ENCODE data around the gene DDX24. TPM values are rescaled to one million over a fixed set of nuclear protein-coding genes. Genes with fewer than 3 reads are reported as not detected.

The DDX24 gene
- total and polyA plus RNA-seq, 5 donors from 2014 or later, result 221 to 518 (median 257) TPM

GRCh38 chr14:94093418-94093817, 12.4 kb upstream of the DDX24 start:
- Histone ChIP-seq H3K4me3 (ENCODE audit: low read depth, low read length) (no peak overlapping the region), H3K9me3 (ENCODE audit: control insufficient read depth in 2 of 2, low read length in 2 of 2) (no peaks in the 10 kb centered on the region), H3K27me3 (ENCODE audit: control insufficient read depth, insufficient read depth, low read length) (no peaks in the 10 kb centered on the region), H3K4me1 (ENCODE audit: control insufficient read depth, insufficient read depth, low read length, poor library complexity, severe bottlenecking) (no peaks in the 10 kb centered on the region), H3K27ac (ENCODE audit: insufficient read depth, low read length, poor library complexity, severe bottlenecking) (no peak overlapping the region), H3K36me3 (ENCODE audit: control insufficient read depth, insufficient read depth, low read length) (no peaks in the 10 kb centered on the region)
- no peaks in the 10 kb centered on the region for H3K4me1 Mint-ChIP-seq
- DNase-seq (no peak), ATAC-seq (ENCODE audit: low read depth in 2 of 2) (no peak)
- peak overlapping the region in 1 of 4 donors; percentile 13 for H3K4me3 Mint-ChIP-seq
- H3K36me3 Mint-ChIP-seq, result no peaks in the 10 kb centered on the region
- no peaks in the 10 kb centered on the region for H3K27me3 Mint-ChIP-seq
- no peaks in the 10 kb centered on the region for H3K9me3 Mint-ChIP-seq
- no peak overlapping the region for H3K27ac Mint-ChIP-seq

DNA sequence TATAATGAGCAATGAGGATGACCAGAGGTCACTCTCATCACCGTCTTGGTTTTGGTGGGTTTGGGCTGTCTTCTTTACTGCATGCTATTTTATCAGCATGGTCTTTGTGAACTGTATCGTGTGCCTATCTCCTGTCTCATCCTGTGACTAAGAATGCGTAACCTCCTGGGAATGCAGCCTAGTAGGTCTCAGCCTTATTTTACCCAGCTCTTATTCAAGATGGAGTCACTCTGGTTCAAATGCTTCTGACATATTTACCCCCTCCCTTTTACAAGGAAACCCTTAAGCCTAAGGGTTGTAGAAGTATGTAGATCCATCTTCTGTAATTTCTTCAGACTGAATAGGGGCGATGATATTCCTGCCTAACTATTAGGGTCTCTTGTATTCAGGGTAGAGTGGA, 8.5 kb upstream of the DDX24 start:
- H3K9me3 Mint-ChIP-seq, result no peaks in the 10 kb centered on the region
- no peaks in the 10 kb centered on the region for H3K4me1 Mint-ChIP-seq
- no peak overlapping the region for H3K4me3 Mint-ChIP-seq
- Histone ChIP-seq H3K27me3 (ENCODE audit: control insufficient read depth, insufficient read depth, low read length) (no peaks in the 10 kb centered on the region), H3K9me3 (ENCODE audit: control insufficient read depth in 2 of 2, low read length in 2 of 2) (no peaks in the 10 kb centered on the region), H3K36me3 (ENCODE audit: control insufficient read depth, insufficient read depth, low read length) (no peaks in the 10 kb centered on the region), H3K4me3 (ENCODE audit: low read depth, low read length) (no peak overlapping the region), H3K4me1 (ENCODE audit: control insufficient read depth, insufficient read depth, low read length, poor library complexity, severe bottlenecking) (no peaks in the 10 kb centered on the region), H3K27ac (ENCODE audit: insufficient read depth, low read length, poor library complexity, severe bottlenecking) (no peak overlapping the region)
- no peak overlapping the region for H3K27ac Mint-ChIP-seq
- H3K27me3 Mint-ChIP-seq, result no peaks in the 10 kb centered on the region
- ATAC-seq (ENCODE audit: low read depth in 2 of 2), result no peak
- no peak for DNase-seq
- no peaks in the 10 kb centered on the region for H3K36me3 Mint-ChIP-seq

DNA sequence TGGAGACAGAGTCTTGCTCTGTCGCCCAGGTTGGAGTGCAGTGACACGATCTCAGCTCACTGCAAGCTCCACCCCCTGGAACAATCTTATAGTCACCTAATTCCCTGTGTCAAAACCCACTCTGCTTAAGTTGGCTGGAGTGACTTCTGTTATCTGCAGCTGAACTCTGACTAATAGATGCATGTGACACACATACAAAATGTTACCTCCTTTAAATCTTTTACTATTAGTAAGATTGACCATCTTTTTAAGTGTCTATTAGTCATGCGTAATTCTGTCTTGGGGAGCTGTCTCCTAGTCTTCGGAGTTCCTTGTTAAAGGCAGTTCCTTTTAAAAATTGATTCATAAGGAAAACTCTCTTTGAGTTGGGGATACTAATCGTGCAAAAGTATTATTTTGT, 7.5 kb upstream of the DDX24 start:
- DNase-seq, result no peak

DNA sequence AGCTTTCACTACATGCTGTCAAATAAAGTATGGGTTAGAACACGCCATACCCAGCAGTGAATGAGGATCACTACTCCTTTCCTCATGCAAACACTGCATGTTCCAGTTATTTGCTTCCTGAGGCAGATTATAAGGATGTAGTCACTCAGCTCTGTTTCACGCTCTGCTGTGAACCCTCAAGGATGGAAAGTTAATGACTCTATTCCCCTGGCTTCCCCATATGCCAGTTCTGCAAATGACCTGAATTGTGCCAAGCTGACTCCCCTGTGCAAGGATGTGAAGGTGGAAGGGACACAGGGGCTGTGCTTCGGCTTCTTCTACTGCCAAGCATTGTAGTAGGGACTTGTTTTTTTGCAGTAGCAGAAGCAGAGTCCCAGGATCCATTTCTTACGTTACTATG, 6.9 kb upstream of the DDX24 start:
- ATAC-seq (ENCODE audit: low read depth in 2 of 2), result no peak
- Mint-ChIP-seq H3K4me3 (no peak overlapping the region), H3K27ac (no peak overlapping the region), H3K27me3 (no peaks in the 10 kb centered on the region), H3K36me3 (no peaks in the 10 kb centered on the region), H3K9me3 (no peaks in the 10 kb centered on the region), H3K4me1 (peaks cover 0 to 1% (median 0%) of the 10 kb centered on the region in 4 donors)
- Histone ChIP-seq H3K9me3 (ENCODE audit: control insufficient read depth in 2 of 2, low read length in 2 of 2) (no peaks in the 10 kb centered on the region), H3K4me1 (ENCODE audit: control insufficient read depth, insufficient read depth, low read length, poor library complexity, severe bottlenecking) (no peaks in the 10 kb centered on the region), H3K36me3 (ENCODE audit: control insufficient read depth, insufficient read depth, low read length) (no peaks in the 10 kb centered on the region), H3K4me3 (ENCODE audit: low read depth, low read length) (no peak overlapping the region), H3K27ac (ENCODE audit: insufficient read depth, low read length, poor library complexity, severe bottlenecking) (no peak overlapping the region), H3K27me3 (ENCODE audit: control insufficient read depth, insufficient read depth, low read length) (no peaks in the 10 kb centered on the region)
- no peak for DNase-seq

More for the DNA sequence above, 7.5 kb upstream of the DDX24 start:
- no peaks in the 10 kb centered on the region for H3K9me3 Mint-ChIP-seq
- H3K27ac Mint-ChIP-seq, result no peak overlapping the region
- H3K4me1 ChIP-seq (ENCODE audit: control insufficient read depth, insufficient read depth, low read length, poor library complexity, severe bottlenecking), result no peaks in the 10 kb centered on the region
- H3K36me3 ChIP-seq (ENCODE audit: control insufficient read depth, insufficient read depth, low read length), result no peaks in the 10 kb centered on the region
- H3K36me3 Mint-ChIP-seq, result no peaks in the 10 kb centered on the region
- ATAC-seq (ENCODE audit: low read depth in 2 of 2), result no peak
- H3K9me3 ChIP-seq (ENCODE audit: control insufficient read depth in 2 of 2, low read length in 2 of 2), result no peaks in the 10 kb centered on the region
- no peak overlapping the region for H3K27ac ChIP-seq (ENCODE audit: insufficient read depth, low read length, poor library complexity, severe bottlenecking)
- H3K4me1 Mint-ChIP-seq, result no peaks in the 10 kb centered on the region
- no peaks in the 10 kb centered on the region for H3K27me3 Mint-ChIP-seq
- H3K27me3 ChIP-seq (ENCODE audit: control insufficient read depth, insufficient read depth, low read length), result no peaks in the 10 kb centered on the region
- H3K4me3 ChIP-seq (ENCODE audit: low read depth, low read length), result no peak overlapping the region
- H3K4me3 Mint-ChIP-seq, result no peak overlapping the region

GRCh38 chr14:94081386-94081820, 401 bp upstream of the DDX24 start:
- Mint-ChIP-seq H3K9me3 (peaks cover 0 to 2% (median 0%) of the 10 kb centered on the region in 7 donors), H3K27me3 (peaks cover 6% of the 10 kb centered on the region), H3K27ac (peak overlapping the region; percentile 97 to 100 (median 99)), H3K4me3 (peak overlapping the region; percentile 95 to 100 (median 98)), H3K36me3 (peaks cover 22% of the 10 kb centered on the region), H3K4me1 (peaks cover 31 to 46% (median 40%) of the 10 kb centered on the region in 4 donors)
- Histone ChIP-seq H3K9me3 (ENCODE audit: control insufficient read depth in 2 of 2, low read length in 2 of 2) (no peaks in the 10 kb centered on the region), H3K27ac (ENCODE audit: insufficient read depth, low read length, poor library complexity, severe bottlenecking) (peak overlapping the region; percentile 93), H3K36me3 (ENCODE audit: control insufficient read depth, insufficient read depth, low read length) (peaks cover 24% of the 10 kb centered on the region), H3K27me3 (ENCODE audit: control insufficient read depth, insufficient read depth, low read length) (no peaks in the 10 kb centered on the region), H3K4me3 (ENCODE audit: low read depth, low read length) (peak overlapping the region; percentile 94), H3K4me1 (ENCODE audit: control insufficient read depth, insufficient read depth, low read length, poor library complexity, severe bottlenecking) (peaks cover 32% of the 10 kb centered on the region)
- DNase-seq, result no peak
- no peak for ATAC-seq (ENCODE audit: low read depth in 2 of 2)

DNA sequence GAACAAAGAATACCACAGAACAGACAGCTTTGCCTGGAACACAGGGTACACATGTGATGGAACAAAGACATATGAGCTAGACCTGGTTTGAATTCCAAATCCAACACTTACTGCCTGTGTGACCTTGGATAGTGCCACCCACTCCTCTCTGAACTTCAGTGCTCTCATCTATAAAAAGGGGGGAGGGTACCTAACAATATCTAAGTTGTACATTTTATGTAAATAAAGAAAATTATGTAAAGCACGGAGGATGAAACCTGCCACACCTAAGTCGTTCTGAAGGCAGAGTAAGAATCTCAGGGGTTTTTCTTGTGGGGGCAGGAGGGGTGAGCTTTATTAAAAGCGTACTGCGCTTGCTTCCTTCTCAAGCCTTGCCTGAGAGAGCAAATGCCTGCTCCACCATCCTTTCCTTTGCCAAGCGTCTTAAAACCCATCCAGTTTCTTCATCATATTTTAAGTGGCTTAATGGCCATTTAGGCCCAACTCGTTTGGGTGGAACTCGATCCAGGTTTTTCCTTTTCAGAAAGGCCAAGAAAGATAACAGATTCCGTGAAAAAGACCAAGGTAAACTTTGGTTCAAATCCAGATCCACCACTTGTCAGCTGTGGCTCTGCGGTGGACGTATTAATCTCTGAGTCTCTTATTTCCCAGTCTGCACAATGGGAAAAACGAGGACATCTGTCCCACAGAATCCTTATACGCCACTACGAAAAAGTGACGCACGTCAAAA, 946 bp downstream of the DDX24 start:
- Histone ChIP-seq H3K4me1 (ENCODE audit: control insufficient read depth, insufficient read depth, low read length, poor library complexity, severe bottlenecking) (peaks cover 32% of the 10 kb centered on the region), H3K4me3 (ENCODE audit: low read depth, low read length) (peak overlapping the region; percentile 96), H3K27me3 (ENCODE audit: control insufficient read depth, insufficient read depth, low read length) (no peaks in the 10 kb centered on the region), H3K36me3 (ENCODE audit: control insufficient read depth, insufficient read depth, low read length) (peaks cover 37% of the 10 kb centered on the region), H3K9me3 (ENCODE audit: control insufficient read depth in 2 of 2, low read length in 2 of 2) (peaks cover 6 to 11% of the 10 kb centered on the region in 2 experiments), H3K27ac (ENCODE audit: insufficient read depth, low read length, poor library complexity, severe bottlenecking) (peak overlapping the region; percentile 93)
- peak in 2 of 3 donors; percentile 22 to 45 for DNase-seq
- Mint-ChIP-seq H3K9me3 (peaks cover 0 to 9% (median 4%) of the 10 kb centered on the region in 7 donors), H3K27me3 (peaks cover 6% of the 10 kb centered on the region), H3K4me3 (peak overlapping the region; percentile 95 to 100 (median 98)), H3K36me3 (peaks cover 33% of the 10 kb centered on the region), H3K4me1 (peaks cover 38 to 58% (median 49%) of the 10 kb centered on the region in 4 donors), H3K27ac (peak overlapping the region; percentile 97 to 100 (median 99))
- ATAC-seq (ENCODE audit: low read depth in 2 of 2), result no peak

DNA sequence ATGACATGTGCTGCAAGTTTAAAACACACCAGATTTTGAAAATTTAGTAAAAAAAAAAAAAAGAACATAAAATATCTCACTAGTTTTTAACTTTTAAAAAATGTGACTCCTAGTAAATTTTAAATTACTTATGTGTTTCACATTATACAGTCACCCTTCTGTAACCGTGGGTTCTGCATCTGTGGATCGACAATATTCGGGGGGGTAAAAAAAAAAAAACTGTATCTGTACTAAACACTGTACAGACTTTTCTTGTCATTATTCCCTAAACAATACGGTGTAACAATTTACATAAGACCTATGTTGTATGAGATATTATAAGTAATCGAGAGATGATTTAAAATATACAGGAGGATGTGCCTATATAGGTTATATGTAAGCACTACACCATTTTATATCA, 3.2 kb downstream of the DDX24 start:
- no peak overlapping the region for H3K27ac ChIP-seq (ENCODE audit: insufficient read depth, low read length, poor library complexity, severe bottlenecking)
- peak overlapping the region in 1 of 3 donors; percentile 99 for H3K27ac Mint-ChIP-seq
- peaks cover 6% of the 10 kb centered on the region for H3K27me3 Mint-ChIP-seq
- peak overlapping the region; percentile 96 for H3K4me3 ChIP-seq (ENCODE audit: low read depth, low read length)
- no peak for DNase-seq
- peaks cover 44 to 68% (median 54%) of the 10 kb centered on the region in 4 donors for H3K4me1 Mint-ChIP-seq
- H3K36me3 Mint-ChIP-seq, result peaks cover 45% of the 10 kb centered on the region
- H3K4me3 Mint-ChIP-seq, result peak overlapping the region; percentile 95 to 100 (median 98)
- H3K4me1 ChIP-seq (ENCODE audit: control insufficient read depth, insufficient read depth, low read length, poor library complexity, severe bottlenecking), result peaks cover 32% of the 10 kb centered on the region
- peaks cover 46% of the 10 kb centered on the region for H3K36me3 ChIP-seq (ENCODE audit: control insufficient read depth, insufficient read depth, low read length)
- no peak for ATAC-seq (ENCODE audit: low read depth in 2 of 2)
- no peaks in the 10 kb centered on the region for H3K27me3 ChIP-seq (ENCODE audit: control insufficient read depth, insufficient read depth, low read length)
- H3K9me3 ChIP-seq (ENCODE audit: control insufficient read depth in 2 of 2, low read length in 2 of 2), result peaks cover 20 to 23% of the 10 kb centered on the region in 2 experiments
- H3K9me3 Mint-ChIP-seq, result peaks cover 0 to 15% (median 7%) of the 10 kb centered on the region in 7 donors

Data from CD4-positive, CD25-positive, alpha-beta regulatory T cell (primary cell).